Measurements from ENCODE around the gene GFPT1.

The GFPT1 gene

DNA sequence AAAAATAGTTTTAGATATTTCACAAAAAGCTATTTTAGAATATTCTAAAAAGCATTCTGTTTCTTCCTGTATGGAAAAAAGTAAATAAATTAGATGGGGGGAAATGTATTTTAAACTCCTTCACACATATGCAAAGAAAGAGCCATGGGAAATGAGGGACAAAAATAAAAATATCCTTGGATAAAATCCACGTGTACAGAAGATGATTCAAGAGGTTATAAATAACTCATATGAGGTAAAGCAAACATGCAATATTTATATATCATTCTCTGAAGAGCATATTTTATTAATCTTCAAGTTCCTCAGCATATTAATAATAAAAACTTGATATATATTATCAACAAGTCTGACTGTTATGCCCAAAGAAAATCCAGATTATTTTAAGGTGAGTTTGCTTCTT is 8.8 kb upstream of the GFPT1 start:
- ChIA-PET POLR2A (interaction anchor here (0.7 kb wide), 1 partner anchor 23 kb away, joined by 5 read pairs; no protein-coding TSS in a partner anchor), CTCF (interaction anchor here (1.8 kb wide), 1 partner anchor 42 kb away, joined by 4 read pairs; the partner anchor contains the start of gene NFU1)
- TF ChIP-seq ZNF138 (tag by site-specific recombination; IDR thresholded peaks at IDR 0.05; ENCODE audit: borderline replicate concordance) (no peak), ZSCAN23 (tag by site-specific recombination; IDR thresholded peaks at IDR 0.05) (no peak)

DNA sequence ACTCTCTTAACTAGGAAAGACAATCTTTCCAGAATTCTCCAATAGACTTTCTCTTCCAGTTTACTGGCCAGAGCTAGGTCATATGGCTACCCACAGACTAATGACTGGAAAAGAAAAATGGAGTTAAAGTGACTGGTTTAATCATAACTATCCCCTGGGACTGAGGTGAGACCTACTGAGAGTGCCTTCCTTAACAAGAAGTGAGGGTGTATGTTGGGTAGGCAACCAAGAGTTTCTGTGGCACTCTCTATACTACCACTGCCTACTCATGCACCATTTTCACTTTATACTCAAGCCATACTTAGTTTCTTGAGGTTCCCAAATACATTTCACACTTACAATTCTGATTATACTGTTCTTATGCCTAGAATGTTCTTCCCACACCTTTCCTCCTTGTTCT is 6.9 kb upstream of the GFPT1 start:
- POLR2A ChIA-PET = interaction anchor here (0.7 kb wide), 1 partner anchor 17 kb away, joined by 3 read pairs; no protein-coding TSS in a partner anchor

More for the DNA sequence above, 8.8 kb upstream of the GFPT1 start:
- peaks cover 17 to 36% of the 10 kb centered on the region in 2 experiments; a peak in 2 of 3 replicates for H3K36me3 ChIP-seq (ENCODE audit: control insufficient read depth in 2 of 2, insufficient read depth in 1 of 2, low read length in 2 of 2)
- no peaks in the 10 kb centered on the region for H3K4me1 ChIP-seq (ENCODE audit: control insufficient read depth, insufficient read depth, low read length)
- no peak overlapping the region for H3K27ac ChIP-seq (ENCODE audit: extremely low read depth, low read depth, low read length)
- H3K9me3 ChIP-seq (ENCODE audit: control insufficient read depth, insufficient read depth, low read depth, low read length) = no peaks in the 10 kb centered on the region
- no peak overlapping the region for H3K4me3 ChIP-seq (ENCODE audit: low read depth, low read length)

DNA sequence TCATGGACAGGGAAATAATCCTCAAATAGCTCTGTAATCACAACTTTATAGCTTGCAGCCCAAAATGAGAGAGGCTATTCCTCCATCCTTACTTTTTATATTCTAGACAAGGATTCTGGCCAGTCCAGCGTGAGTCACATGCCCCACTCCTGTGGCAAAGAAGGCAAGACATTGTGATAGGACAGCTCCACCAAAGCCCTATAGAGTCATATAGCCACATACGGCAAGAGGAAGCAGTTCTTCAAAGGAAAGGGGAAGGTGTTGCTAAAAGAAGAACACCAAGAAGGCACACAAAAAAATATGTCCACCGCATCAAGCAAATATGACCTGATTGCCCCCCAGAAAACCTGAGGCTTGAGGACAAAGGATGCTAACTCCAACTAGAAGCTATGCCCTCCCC is 3.4 kb upstream of the GFPT1 start:
- Histone ChIP-seq H3K4me1 (ENCODE audit: control insufficient read depth, insufficient read depth, low read length) (no peaks in the 10 kb centered on the region), H3K4me3 (ENCODE audit: low read depth, low read length) (no peak overlapping the region), H3K27ac (ENCODE audit: extremely low read depth, low read depth, low read length) (no peak overlapping the region), H3K36me3 (ENCODE audit: control insufficient read depth in 2 of 2, insufficient read depth in 1 of 2, low read length in 2 of 2) (peaks cover 4 to 10% of the 10 kb centered on the region in 2 experiments; a peak in 2 of 3 replicates), H3K9me3 (ENCODE audit: control insufficient read depth, insufficient read depth, low read depth, low read length) (no peaks in the 10 kb centered on the region)
- CTCF ChIA-PET = interaction anchor here (0.5 to 1.5 kb wide), 6 partner anchors 9 to 323 kb away, joined by 3 to 6 read pairs (median 3); partner anchors contain the start of gene NFU1
- POLR2A ChIA-PET = interaction anchor here (1.0 kb wide), 1 partner anchor 46 kb away, joined by 3 read pairs; no protein-coding TSS in a partner anchor
- TF ChIP-seq ZNF10 (tag by site-specific recombination; IDR thresholded peaks at IDR 0.05) (no peak), ZNF560 (tag by site-specific recombination; IDR thresholded peaks at IDR 0.05; ENCODE audit: borderline replicate concordance) (no peak), ZNF426 (tag by site-specific recombination; IDR thresholded peaks at IDR 0.05) (no peak), BCL11A (tag by site-specific recombination; IDR thresholded peaks at IDR 0.05; ENCODE audit: low read depth) (no peak), ZNF292 (tag by site-specific recombination; IDR thresholded peaks at IDR 0.05; ENCODE audit: borderline replicate concordance, low read depth) (no peak), ZNF777 (tag by site-specific recombination; IDR thresholded peaks at IDR 0.05; ENCODE audit: borderline replicate concordance) (no peak), ZSCAN16 (tag by site-specific recombination; IDR thresholded peaks at IDR 0.05) (no peak)
- TF ChIP-seq, protein P1, sequence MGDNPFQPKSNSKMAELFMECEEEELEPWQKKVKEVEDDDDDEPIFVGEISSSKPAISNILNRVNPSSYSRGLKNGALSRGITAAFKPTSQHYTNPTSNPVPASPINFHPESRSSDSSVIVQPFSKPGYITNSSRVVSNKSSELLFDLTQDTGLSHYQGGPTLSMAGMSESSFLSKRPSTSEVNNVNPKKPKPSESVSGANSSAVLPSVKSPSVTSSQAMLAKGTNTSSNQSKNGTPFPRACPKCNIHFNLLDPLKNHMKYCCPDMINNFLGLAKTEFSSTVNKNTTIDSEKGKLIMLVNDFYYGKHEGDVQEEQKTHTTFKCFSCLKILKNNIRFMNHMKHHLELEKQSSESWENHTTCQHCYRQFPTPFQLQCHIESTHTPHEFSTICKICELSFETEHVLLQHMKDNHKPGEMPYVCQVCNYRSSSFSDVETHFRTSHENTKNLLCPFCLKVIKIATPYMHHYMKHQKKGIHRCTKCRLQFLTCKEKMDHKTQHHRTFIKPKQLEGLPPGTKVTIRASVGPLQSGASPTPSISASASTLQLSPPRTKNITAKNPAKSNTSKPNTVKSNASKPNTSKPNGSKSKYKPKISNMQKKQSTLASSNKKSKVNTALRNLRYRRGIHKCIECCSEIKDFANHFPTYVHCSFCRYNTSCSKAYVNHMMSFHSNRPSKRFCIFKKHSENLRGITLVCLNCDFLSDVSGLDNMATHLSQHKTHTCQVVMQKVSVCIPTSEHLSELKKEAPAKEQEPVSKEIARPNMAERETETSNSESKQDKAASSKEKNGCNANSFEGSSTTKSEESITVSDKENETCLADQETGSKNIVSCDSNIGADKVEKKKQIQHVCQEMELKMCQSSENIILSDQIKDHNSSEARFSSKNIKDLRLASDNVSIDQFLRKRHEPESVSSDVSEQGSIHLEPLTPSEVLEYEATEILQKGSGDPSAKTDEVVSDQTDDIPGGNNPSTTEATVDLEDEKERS (tag by site-specific recombination; IDR thresholded peaks at IDR 0.05) = no peak
- TF ChIP-seq, protein P2, sequence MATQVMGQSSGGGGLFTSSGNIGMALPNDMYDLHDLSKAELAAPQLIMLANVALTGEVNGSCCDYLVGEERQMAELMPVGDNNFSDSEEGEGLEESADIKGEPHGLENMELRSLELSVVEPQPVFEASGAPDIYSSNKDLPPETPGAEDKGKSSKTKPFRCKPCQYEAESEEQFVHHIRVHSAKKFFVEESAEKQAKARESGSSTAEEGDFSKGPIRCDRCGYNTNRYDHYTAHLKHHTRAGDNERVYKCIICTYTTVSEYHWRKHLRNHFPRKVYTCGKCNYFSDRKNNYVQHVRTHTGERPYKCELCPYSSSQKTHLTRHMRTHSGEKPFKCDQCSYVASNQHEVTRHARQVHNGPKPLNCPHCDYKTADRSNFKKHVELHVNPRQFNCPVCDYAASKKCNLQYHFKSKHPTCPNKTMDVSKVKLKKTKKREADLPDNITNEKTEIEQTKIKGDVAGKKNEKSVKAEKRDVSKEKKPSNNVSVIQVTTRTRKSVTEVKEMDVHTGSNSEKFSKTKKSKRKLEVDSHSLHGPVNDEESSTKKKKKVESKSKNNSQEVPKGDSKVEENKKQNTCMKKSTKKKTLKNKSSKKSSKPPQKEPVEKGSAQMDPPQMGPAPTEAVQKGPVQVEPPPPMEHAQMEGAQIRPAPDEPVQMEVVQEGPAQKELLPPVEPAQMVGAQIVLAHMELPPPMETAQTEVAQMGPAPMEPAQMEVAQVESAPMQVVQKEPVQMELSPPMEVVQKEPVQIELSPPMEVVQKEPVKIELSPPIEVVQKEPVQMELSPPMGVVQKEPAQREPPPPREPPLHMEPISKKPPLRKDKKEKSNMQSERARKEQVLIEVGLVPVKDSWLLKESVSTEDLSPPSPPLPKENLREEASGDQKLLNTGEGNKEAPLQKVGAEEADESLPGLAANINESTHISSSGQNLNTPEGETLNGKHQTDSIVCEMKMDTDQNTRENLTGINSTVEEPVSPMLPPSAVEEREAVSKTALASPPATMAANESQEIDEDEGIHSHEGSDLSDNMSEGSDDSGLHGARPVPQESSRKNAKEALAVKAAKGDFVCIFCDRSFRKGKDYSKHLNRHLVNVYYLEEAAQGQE (tag by site-specific recombination; IDR thresholded peaks at IDR 0.05) = no peak
- TF ChIP-seq, protein P3, sequence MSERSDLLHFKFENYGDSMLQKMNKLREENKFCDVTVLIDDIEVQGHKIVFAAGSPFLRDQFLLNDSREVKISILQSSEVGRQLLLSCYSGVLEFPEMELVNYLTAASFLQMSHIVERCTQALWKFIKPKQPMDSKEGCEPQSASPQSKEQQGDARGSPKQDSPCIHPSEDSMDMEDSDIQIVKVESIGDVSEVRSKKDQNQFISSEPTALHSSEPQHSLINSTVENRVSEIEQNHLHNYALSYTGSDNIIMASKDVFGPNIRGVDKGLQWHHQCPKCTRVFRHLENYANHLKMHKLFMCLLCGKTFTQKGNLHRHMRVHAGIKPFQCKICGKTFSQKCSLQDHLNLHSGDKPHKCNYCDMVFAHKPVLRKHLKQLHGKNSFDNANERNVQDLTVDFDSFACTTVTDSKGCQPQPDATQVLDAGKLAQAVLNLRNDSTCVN (tag by site-specific recombination; optimal IDR thresholded peaks at IDR 0.05) = no peak

More for the DNA sequence above, 6.9 kb upstream of the GFPT1 start:
- Histone ChIP-seq H3K4me3 (ENCODE audit: low read depth, low read length) (no peak overlapping the region), H3K4me1 (ENCODE audit: control insufficient read depth, insufficient read depth, low read length) (no peaks in the 10 kb centered on the region), H3K36me3 (ENCODE audit: control insufficient read depth in 2 of 2, insufficient read depth in 1 of 2, low read length in 2 of 2) (peaks cover 10 to 23% of the 10 kb centered on the region in 2 experiments; a peak in 2 of 3 replicates), H3K27ac (ENCODE audit: extremely low read depth, low read depth, low read length) (no peak overlapping the region), H3K9me3 (ENCODE audit: control insufficient read depth, insufficient read depth, low read depth, low read length) (no peaks in the 10 kb centered on the region)
- TF ChIP-seq GLIS1 (tag by site-specific recombination; IDR thresholded peaks at IDR 0.05) = no peak
- TF ChIP-seq ZNF791 (tag by site-specific recombination; IDR thresholded peaks at IDR 0.05) = no peak
- no peak for TF ChIP-seq ZNF548 (tag by site-specific recombination; IDR thresholded peaks at IDR 0.05)
- no peak for TF ChIP-seq YY1 (tag by site-specific recombination; IDR thresholded peaks at IDR 0.05)
- no peak for TF ChIP-seq ZNF423 (tag by site-specific recombination; IDR thresholded peaks at IDR 0.05)
- TF ChIP-seq ZBTB1 (tag by site-specific recombination; IDR thresholded peaks at IDR 0.05) = no peak
- no peak for TF ChIP-seq SETDB1 (IDR thresholded peaks at IDR 0.05; ENCODE audit: insufficient read length, low read length)
- no peak for TF ChIP-seq ZNF274 (IDR thresholded peaks at IDR 0.05; ENCODE audit: low read length)
- TF ChIP-seq ZNF274 (tag by site-specific recombination; IDR thresholded peaks at IDR 0.05; ENCODE audit: borderline replicate concordance) = no peak
- TF ChIP-seq, protein P4, sequence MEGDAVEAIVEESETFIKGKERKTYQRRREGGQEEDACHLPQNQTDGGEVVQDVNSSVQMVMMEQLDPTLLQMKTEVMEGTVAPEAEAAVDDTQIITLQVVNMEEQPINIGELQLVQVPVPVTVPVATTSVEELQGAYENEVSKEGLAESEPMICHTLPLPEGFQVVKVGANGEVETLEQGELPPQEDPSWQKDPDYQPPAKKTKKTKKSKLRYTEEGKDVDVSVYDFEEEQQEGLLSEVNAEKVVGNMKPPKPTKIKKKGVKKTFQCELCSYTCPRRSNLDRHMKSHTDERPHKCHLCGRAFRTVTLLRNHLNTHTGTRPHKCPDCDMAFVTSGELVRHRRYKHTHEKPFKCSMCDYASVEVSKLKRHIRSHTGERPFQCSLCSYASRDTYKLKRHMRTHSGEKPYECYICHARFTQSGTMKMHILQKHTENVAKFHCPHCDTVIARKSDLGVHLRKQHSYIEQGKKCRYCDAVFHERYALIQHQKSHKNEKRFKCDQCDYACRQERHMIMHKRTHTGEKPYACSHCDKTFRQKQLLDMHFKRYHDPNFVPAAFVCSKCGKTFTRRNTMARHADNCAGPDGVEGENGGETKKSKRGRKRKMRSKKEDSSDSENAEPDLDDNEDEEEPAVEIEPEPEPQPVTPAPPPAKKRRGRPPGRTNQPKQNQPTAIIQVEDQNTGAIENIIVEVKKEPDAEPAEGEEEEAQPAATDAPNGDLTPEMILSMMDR (tag by site-specific recombination; IDR thresholded peaks at IDR 0.05) = no peak
- TF ChIP-seq, protein P5, sequence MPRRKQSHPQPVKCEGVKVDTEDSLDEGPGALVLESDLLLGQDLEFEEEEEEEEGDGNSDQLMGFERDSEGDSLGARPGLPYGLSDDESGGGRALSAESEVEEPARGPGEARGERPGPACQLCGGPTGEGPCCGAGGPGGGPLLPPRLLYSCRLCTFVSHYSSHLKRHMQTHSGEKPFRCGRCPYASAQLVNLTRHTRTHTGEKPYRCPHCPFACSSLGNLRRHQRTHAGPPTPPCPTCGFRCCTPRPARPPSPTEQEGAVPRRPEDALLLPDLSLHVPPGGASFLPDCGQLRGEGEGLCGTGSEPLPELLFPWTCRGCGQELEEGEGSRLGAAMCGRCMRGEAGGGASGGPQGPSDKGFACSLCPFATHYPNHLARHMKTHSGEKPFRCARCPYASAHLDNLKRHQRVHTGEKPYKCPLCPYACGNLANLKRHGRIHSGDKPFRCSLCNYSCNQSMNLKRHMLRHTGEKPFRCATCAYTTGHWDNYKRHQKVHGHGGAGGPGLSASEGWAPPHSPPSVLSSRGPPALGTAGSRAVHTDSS (tag by site-specific recombination; IDR thresholded peaks at IDR 0.05) = no peak
- TF ChIP-seq ZNF549 (tag by site-specific recombination; IDR thresholded peaks at IDR 0.05) = no peak
- CTCF ChIA-PET = no interaction called here

Data from HEK293 (cell line).